Retinal pigment epithelial cell (primary cell): Measurements from ENCODE around the gene CD3E.

Source experiments
- DNase-seq: peaks from one replicate; pipeline ENCODE4 v3.0.0-alpha.2; 2010; ENCODE audit warnings: low read depth
- H3K4me3 ChIP-seq: 2 replicates; pipeline ENCODE4 v1.5.1; 2011; ENCODE audit warnings: mild to moderate bottlenecking, low read length, control low read depth, moderate library complexity
- CTCF ChIP-seq: conservative IDR thresholded peaks from 2 replicates; pipeline ENCODE4 v1.5.1; 2011; ENCODE audit warnings: low read depth, low read length, control low read depth, inconsistent platforms

CD3E gene

GRCh38 chr11:118340449-118340848, 35.9 kb downstream of the CD3E start:
- no peak overlapping the region for H3K4me3 ChIP-seq
- no peak for TF ChIP-seq CTCF
- DNase-seq = no peak

DNA sequence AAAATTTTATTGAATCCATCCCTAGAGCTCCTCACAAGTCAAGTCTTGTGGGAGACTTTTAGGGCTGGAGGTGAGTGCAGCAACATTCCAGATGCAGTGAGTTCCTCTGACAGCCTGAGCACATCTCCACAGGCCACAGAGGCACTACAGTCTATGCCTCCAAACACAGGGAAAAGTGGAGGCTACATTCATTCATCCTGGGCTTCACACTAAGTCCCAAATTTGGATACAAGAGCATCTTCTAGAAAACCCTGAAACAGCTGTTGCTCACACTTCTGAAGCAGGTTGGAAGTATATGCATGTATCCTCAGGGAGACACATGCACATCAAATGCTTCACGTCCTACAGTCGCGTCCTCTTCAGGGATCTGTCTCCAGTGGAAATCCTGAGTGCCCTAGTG, 36.7 kb downstream of the CD3E start:
- no peak for TF ChIP-seq CTCF
- H3K4me3 ChIP-seq = no peak overlapping the region
- no peak for DNase-seq

GRCh38 chr11:118341815-118342489, 37.4 kb downstream of the CD3E start:
- TF ChIP-seq CTCF = no peak
- H3K4me3 ChIP-seq = no peak overlapping the region
- no peak for DNase-seq

DNA sequence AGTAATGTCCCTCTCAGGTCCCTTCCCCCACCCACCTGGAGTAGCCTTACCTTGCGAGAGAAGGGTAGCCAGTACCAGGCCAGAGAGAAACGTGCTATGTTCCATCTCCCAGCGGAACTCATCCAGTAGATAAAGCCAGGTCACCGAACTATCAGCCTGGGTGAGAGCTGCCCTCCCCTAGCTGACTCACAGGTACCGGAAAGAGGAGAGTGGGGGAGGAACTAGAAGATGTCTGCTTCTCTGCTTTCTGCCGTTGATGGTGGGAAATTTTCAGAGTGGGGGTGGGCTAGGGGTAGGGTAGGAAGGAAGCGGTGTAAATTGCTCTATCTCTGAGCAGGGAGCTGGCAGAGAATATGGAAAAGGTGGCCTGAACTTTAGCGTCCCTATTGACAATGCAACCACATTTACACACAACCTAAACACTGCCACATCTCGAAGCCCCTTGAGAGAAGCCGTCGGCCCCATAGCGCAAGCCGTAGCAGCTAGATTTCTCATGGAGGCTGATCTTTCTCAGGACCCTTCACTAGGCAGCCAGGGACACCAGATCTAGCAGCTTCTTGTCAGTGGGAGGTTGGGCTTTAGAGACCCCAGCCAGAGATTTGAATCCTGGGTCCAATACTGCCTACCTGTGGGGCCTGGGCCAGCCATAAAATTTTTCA, 38.1 kb downstream of the CD3E start, which contains the start of gene CD3D:
TSS of gene CD3D (minus strand) at position 203 of the 659 bp plus-strand sequence. CDS start at position 105, 98 bp downstream.
- no peak for TF ChIP-seq CTCF
- no peak for DNase-seq
- no peak within 1 kb of the TSS for H3K4me3 ChIP-seq

DNA sequence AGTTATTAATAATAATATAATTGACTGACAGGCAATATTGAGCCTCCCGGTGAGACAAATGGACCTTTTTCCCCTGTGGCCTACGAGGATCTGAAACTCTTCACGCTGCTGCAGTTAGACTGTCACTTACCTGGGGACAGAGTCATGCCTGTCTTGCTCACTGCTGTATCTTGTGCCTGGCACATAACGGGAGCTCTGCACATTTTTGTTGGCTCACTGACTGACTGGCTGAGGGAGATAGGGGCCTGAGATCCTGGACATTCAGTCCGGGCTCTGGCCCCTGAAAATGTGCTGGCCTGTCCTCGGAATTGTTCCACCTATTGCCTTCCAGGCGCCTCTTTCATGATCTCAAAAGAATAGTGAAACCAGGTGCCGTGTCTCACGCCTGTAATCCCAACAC, 38.7 kb downstream of the CD3E start:
- no peak for DNase-seq
- TF ChIP-seq CTCF = no peak
- H3K4me3 ChIP-seq = no peak overlapping the region

GRCh38 chr11:118343981-118344515, 39.5 kb downstream of the CD3E start, which contains the start of gene CD3G:
TSS of gene CD3G (plus strand) at chr11:118344344. CDS start at chr11:118344424, 80 bp downstream.
- DNase-seq = no peak
- no peak within 1 kb of the TSS for H3K4me3 ChIP-seq
- no peak for TF ChIP-seq CTCF
